Stimulated activated CD8-positive, alpha-beta memory T cell treated with anti-CD3 and anti-CD28 coated beads, Interleukin-12 subunit alpha, Interleukin-12 subunit beta, amount 100 ng/mL, for 1 hour (primary cell): ENCODE results near the gene CREB5.
"Not testable (repeated sequence)": the region's sequence is repeated elsewhere in the genome, so short reads cannot be mapped to it uniquely, and the experiment has no call there.

Source experiments
- DNase-seq: peaks from one replicate; pipeline ENCODE4 v3.0.0-alpha.2; 2020; ENCODE audit warnings: low read depth

CREB5 gene

GRCh38 chr7:28815369-28815927 is 403.1 kb downstream of the CREB5 start:
- no peak for DNase-seq

- DNase-seq: no peak
Observed at GRCh38 chr7:28815928-28816373, 403.6 kb downstream of the CREB5 start.

- no peak for DNase-seq
Observed at GRCh38 chr7:28818996-28819395, 406.7 kb downstream of the CREB5 start.

GRCh38 chr7:28823582-28823981 is 411.3 kb downstream of the CREB5 start:
- no peak for DNase-seq

- DNase-seq: not testable (repeated sequence)
Observed at GRCh38 chr7:28825817-28826448, 413.6 kb downstream of the CREB5 start.

GRCh38 chr7:28830846-28831245 is 418.5 kb downstream of the CREB5 start:
- no peak for DNase-seq

GRCh38 chr7:28832669-28833068 is 420.4 kb downstream of the CREB5 start:
- no peak for DNase-seq

- no peak for DNase-seq
Observed at GRCh38 chr7:28835800-28836199, 423.5 kb downstream of the CREB5 start.

GRCh38 chr7:28836716-28837115 is 424.4 kb downstream of the CREB5 start:
- DNase-seq: no peak

GRCh38 chr7:28837216-28837615 is 424.9 kb downstream of the CREB5 start:
- no peak for DNase-seq

GRCh38 chr7:28840592-28840995 is 428.3 kb downstream of the CREB5 start:
- no peak for DNase-seq

GRCh38 chr7:28841766-28842165 is 429.4 kb downstream of the CREB5 start:
- no peak for DNase-seq

- DNase-seq: no peak
Observed at GRCh38 chr7:28842769-28843295, 430.5 kb downstream of the CREB5 start.

GRCh38 chr7:28845106-28845505 is 432.8 kb downstream of the CREB5 start:
- no peak for DNase-seq

- DNase-seq: no peak
Observed at GRCh38 chr7:28847176-28847575, 434.9 kb downstream of the CREB5 start.

- DNase-seq: no peak
Observed at GRCh38 chr7:28847681-28848080, 435.4 kb downstream of the CREB5 start.

- DNase-seq: no peak
Observed at GRCh38 chr7:28848906-28849305, 436.6 kb downstream of the CREB5 start.

GRCh38 chr7:28850699-28851098 is 438.4 kb downstream of the CREB5 start:
- no peak for DNase-seq

GRCh38 chr7:28853150-28853549 is 440.8 kb downstream of the CREB5 start:
- DNase-seq: no peak

GRCh38 chr7:28853834-28854749 is 441.8 kb downstream of the CREB5 start:
- DNase-seq: peak; percentile 40

GRCh38 chr7:28854750-28855074 is 442.4 kb downstream of the CREB5 start:
- no peak for DNase-seq

GRCh38 chr7:28855538-28856217 is 443.4 kb downstream of the CREB5 start:
- DNase-seq: no peak
